ENCODE data around the gene SEC14L3. TPM values are rescaled to one million over a fixed set of nuclear protein-coding genes. Genes with fewer than 3 reads are reported as not detected.

Gene SEC14L3
- total RNA-seq, 1 donor from 2014 or later: not detected

DNA sequence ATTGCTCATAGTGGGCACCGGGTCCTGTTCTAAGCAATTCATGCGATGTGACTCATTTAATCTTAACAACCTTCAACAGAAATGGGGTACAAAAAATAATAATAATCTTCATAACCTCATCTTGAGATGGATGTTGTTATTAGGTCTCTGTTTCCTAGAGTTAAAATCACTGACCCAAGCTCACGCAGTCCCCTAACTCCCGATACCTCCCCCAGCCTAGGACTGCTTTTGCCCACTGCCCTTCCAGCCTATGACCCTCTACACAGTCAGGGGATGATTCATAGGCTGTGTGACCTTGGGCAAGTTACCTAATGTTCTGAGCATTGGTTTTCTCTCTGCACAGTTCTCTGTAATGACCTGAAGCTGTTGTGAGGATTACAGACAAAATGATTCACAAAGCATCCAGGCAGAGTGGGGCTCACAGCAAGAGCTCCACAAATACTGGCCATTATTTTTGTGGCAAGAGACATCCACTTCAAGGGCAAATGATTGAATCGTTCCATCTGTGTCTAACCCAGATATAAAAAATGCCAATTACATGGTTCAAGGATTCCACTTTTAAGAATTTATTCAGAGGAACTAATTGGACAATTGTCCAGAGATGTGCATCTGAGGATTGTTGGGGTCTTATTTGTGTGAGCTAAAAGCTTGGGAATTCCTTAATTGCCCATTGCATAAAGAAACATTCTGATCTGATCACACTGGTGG is 26.2 kb downstream of the SEC14L3 start:
- intact Hi-C loops (cut with micrococcal nuclease): loop anchor here (1.0 to 5.0 kb wide), 5 partner anchors 14 to 189 kb away; partner anchors contain the start of gene TCN2

- intact Hi-C loops (cut with micrococcal nuclease): loop anchor here (1.0 to 5.0 kb wide), 6 partner anchors 14 to 189 kb away; partner anchors contain the start of genes CASTOR1 and TCN2
Observed at GRCh38 chr22:30444632-30445437, 27.0 kb downstream of the SEC14L3 start.

- intact Hi-C loops (cut with micrococcal nuclease): loop anchor here (5.0 kb wide), 1 partner anchor 154 kb away; the partner anchor contains the start of gene CASTOR1
Observed at GRCh38 chr22:30441088-30441487, 30.7 kb downstream of the SEC14L3 start.

GRCh38 chr22:30439836-30440235 is 32.0 kb downstream of the SEC14L3 start:
- intact Hi-C loops (cut with micrococcal nuclease): loop anchor here (5.0 kb wide), 1 partner anchor 153 kb away; the partner anchor contains the start of gene CASTOR1

- intact Hi-C loops (cut with micrococcal nuclease): no loop called here
Observed at GRCh38 chr22:30439226-30439625, 32.6 kb downstream of the SEC14L3 start.

GRCh38 chr22:30438559-30438958 is 33.3 kb downstream of the SEC14L3 start:
- intact Hi-C loops (cut with micrococcal nuclease): no loop called here

- intact Hi-C loops (cut with micrococcal nuclease): no loop called here
Observed at GRCh38 chr22:30436196-30436595, 35.6 kb downstream of the SEC14L3 start.

DNA sequence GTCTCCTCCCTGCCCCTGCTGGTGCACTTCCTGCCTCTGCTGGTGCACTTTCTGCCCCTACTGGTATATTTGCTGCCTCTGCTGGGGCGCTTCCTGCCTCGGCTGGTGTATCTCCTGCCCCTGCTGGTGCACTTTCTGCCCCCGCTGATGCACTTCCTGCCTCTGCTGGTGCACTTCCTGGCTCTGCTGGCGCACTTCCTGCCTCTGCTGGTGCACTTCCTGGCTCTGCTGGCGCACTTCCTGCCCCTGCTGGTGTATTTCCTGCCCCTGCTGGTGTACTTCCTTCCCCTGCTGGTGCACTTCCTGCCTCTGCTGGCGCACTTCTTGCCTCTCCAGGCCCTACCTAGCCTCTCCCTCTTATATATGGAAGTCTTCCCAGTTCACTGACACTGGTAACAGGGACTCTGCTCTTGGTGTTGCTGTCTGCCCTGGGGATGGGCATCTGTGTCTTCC is 36.1 kb downstream of the SEC14L3 start:
- intact Hi-C loops (cut with micrococcal nuclease): loop anchor here (1.0 kb wide), 1 partner anchor 9 kb away; no protein-coding TSS in a partner anchor

DNA sequence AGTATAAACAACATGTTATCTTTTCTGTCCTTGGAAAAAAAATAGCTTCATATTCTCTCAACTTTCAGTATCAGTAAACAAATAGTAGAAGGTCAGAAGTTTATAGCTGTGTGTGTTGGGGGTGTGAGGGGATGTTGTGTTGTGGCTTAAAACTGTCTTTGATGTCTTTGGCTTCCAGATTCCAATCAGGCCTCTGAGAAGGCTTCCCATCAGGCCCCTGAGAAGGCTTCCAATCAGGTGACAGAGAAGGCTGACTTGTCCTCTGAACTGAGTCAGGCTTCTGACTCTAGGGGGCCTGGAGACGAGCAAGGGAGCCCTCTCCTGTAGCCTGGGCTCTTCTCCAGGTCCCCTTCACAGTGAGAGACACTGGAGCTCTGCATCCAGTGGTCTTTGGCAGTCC is 37.0 kb downstream of the SEC14L3 start:
- intact Hi-C loops (cut with micrococcal nuclease): loop anchor here (1.0 kb wide), 1 partner anchor 9 kb away; no protein-coding TSS in a partner anchor

DNA sequence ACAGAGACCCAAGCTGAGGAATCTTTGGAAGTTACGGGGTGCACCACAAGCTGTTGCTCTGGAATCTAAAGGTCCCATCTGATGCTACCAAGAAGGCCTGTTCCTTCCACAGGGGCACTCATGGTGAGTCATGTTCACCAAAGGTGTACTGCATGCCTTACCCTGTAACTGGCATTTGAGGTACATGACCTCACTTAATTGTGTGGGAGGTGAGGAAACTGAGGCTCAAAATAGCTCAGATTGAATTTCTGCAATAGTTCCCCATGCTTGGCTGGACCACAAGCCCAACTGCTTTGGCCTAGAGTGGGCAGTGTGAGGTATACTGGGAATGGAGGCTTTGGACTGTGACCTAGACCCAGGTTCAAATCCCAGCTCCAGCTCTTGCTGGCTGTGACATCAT is 38.0 kb downstream of the SEC14L3 start:
- intact Hi-C loops (cut with micrococcal nuclease): no loop called here

DNA sequence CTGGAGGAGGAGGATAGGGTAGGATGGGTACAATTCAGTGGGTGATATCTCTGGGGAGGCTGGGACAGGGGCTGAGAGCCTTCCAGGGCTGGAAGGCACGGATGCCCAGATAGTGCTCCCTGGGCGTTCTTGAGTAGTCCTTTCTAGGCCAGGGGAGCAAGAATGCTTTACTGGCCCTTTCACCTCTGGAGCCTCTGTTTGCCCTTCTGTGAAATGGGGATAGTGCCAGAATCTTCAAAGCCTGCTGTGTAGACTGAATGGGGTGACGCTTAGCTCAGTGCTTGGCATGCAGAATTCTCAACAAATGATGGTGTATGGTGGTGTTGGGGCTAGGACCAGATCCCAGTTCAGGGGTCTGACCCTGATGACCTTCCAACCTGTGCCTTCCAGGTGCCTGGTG is 38.6 kb downstream of the SEC14L3 start:
- intact Hi-C loops (cut with micrococcal nuclease): no loop called here

DNA sequence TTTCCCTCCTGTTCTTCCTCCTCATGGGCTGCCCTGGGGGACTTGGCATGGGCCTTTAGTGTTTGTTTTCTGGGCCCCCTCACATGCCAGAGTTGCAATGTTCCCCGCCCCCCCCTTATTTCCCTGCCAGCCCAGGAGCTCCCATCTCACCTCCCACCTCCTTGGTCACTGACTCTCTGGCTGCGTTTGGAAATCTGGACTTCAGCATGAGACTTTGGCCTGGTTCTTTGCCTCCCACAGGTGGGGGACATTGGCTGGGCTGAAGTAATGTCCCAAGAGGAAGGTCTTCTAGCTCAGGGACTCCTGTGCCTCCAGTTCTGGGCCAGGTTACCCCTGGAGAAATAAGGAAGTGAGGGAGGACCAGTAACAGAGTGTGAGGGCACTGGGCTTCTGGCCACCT is 39.3 kb downstream of the SEC14L3 start:
- intact Hi-C loops (cut with micrococcal nuclease): no loop called here

DNA sequence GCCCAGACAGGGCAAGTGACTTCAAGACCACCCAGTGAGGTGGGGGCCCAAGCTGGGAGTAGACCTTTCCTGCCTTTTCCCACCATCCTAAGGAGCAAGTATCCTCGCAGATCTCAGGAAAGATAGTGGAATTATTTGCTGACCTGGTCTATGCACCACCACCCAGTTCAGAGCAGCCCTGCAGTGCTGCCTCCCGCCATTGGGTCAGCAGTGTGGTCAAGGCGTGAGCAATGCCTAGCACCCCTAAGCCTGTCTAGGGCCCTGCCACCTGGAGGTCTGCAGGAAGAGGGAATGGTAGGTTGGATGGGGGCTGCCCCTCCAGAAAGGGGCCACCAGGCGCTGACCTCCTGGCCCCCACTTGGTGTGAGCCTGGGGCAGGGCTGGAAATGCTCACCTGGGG is 39.7 kb downstream of the SEC14L3 start:
- intact Hi-C loops (cut with micrococcal nuclease): no loop called here

GRCh38 chr22:30430933-30431332 is 40.9 kb downstream of the SEC14L3 start:
- intact Hi-C loops (cut with micrococcal nuclease): no loop called here

DNA sequence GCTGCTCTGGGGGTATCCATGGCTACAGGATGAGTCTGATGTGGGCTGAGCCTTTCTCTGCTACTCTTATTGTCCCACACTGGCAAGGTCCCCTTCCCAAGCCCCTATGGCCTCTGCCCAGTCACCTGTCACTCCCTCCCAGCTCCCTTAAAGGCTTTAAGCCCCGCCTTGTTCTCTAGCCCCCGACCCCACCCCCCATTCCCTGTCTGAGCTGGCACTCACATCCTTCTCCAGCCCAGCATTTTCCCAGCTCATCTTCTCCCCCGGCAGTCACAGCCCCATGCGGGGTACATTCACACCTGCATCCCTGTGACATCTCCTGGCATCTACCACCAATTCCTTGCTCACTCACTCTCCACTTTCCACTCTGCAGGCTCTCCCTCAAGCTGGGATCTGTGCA is 41.9 kb downstream of the SEC14L3 start:
- intact Hi-C loops (cut with micrococcal nuclease): no loop called here

GRCh38 chr22:30427871-30428270 is 43.9 kb downstream of the SEC14L3 start:
- intact Hi-C loops (cut with micrococcal nuclease): loop anchor here (2.0 kb wide), 1 partner anchor 31 kb away; no protein-coding TSS in a partner anchor

DNA sequence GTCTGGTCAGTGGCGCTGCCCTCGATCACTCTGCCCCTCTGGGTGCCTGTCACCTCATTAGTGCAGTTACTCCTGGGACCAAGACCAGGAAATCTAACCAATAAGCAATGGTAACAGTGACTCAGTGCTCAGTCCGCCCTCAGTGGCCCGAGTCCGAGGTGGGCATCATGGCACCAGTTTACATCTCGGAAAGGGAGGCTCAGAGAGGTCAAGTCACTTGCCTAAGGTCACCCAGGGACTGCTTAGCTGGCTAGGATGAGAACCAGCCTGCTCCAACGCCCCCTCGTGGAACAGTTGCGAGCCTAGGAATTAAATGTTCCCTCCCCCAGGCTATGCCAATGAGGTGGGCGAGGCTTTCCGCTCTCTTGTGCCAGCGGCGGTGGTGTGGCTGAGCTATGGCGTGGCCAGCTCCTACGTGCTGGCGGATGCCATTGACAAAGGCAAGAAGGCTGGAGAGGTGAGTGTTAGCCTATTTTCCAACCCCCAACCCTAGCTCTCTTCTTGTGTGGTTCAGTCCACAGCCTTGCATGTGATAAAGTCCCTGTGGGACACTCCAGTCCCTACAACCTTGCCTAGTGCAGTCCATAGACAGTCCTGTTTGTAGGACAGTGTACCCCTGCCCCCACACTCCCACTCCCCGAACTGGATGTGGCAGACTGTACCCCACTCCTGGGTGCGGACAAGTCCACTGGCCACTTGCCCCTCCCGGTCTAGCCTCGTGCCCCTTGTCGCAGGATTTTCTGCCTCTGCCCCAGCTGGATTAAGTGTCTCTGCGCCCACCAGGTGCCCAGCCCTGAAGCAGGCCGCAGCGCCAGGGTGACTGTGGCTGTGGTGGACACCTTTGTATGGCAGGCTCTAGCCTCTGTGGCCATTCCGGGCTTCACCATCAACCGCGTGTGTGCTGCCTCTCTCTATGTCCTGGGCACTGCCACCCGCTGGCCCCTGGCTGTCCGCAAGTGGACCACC is 45.1 kb downstream of the SEC14L3 start:
- intact Hi-C loops (cut with micrococcal nuclease): loop anchor here (1.0 to 2.0 kb wide), 5 partner anchors 9 to 59 kb away; no protein-coding TSS in a partner anchor

DNA sequence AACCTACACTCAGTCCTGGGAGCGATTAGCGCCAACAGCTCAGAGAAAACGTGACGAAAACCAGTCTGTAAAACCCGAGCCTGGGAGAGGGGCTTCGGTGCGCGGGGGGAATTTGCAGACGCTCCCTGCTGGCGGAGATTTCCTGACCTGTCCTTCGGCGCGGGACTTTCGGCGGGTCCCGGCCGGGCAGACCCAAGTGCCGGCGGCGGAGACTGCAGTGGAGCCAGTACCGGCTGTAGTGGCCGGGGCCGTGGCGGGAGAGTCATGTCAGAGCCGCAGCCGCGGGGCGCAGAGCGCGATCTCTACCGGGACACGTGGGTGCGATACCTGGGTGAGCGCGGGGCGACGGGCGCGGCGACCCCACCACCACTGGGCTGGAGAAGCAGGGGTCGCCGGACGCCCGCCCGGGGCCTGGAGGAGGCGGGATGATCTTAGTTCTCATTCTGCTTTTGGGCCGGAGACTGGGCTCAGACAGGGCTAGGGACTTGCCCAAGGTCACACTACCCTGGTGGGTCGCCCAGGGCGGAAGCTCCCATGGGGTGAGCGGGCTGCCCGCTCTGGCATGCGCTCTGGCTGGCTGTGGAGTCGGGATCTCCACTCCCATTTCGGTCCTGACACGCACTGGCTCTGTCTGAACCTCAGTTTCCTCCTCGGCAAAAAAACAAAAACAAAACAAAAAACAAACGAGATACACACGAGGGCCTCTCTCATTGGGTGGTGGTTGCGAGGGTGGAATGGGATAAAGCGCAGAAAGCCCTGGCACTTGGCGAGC is 46.0 kb downstream of the SEC14L3 start, which contains the start of gene MTFP1:
TSS of gene MTFP1 (plus strand) at position 153 of the 772 bp plus-strand sequence. CDS start at position 265, 112 bp downstream.
- intact Hi-C loops (cut with micrococcal nuclease): loop anchor here (1.0 to 2.0 kb wide), 5 partner anchors 9 to 59 kb away; no protein-coding TSS in a partner anchor

DNA sequence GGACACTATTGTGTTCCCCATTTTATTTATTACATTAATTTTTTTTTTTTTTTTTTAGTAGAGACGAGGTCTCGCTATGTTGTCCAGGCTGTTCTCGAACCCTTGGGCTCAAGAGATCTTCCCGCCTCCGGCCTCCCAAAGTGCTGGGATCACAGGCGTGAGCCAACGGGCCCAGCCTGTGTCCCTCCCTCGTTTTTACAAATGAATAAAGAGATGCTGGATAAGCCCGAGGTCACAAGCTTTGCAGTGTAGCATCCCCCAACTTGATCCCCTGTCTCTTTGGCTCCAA is 46.5 kb downstream of the SEC14L3 start:
- intact Hi-C loops (cut with micrococcal nuclease): no loop called here

Measured in T-helper 1 cell treated with Interleukin-12 subunit alpha and Interleukin-12 subunit beta and Interleukin-4 antibody, amounts not matched to agents 30 ng/mL and 1 ng/mL, for 36 hours (primary cell).